Measurements from ENCODE around the gene DDIAS.

The DDIAS gene

GRCh38 chr11:82898241-82898640, 3.3 kb upstream of the DDIAS start:
- TF ChIP-seq, protein P1, sequence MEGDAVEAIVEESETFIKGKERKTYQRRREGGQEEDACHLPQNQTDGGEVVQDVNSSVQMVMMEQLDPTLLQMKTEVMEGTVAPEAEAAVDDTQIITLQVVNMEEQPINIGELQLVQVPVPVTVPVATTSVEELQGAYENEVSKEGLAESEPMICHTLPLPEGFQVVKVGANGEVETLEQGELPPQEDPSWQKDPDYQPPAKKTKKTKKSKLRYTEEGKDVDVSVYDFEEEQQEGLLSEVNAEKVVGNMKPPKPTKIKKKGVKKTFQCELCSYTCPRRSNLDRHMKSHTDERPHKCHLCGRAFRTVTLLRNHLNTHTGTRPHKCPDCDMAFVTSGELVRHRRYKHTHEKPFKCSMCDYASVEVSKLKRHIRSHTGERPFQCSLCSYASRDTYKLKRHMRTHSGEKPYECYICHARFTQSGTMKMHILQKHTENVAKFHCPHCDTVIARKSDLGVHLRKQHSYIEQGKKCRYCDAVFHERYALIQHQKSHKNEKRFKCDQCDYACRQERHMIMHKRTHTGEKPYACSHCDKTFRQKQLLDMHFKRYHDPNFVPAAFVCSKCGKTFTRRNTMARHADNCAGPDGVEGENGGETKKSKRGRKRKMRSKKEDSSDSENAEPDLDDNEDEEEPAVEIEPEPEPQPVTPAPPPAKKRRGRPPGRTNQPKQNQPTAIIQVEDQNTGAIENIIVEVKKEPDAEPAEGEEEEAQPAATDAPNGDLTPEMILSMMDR (IDR thresholded peaks at IDR 0.05; ENCODE audit: low read depth, low read length) = no peak
- DNase-seq (ENCODE audit: low read depth in 2 of 2) = no peak
- H3K4me3 ChIP-seq (replicated peaks in 1 of 2; ENCODE audit: low read depth in 2 of 2, low read length in 2 of 2) = no peak overlapping the region

DNA sequence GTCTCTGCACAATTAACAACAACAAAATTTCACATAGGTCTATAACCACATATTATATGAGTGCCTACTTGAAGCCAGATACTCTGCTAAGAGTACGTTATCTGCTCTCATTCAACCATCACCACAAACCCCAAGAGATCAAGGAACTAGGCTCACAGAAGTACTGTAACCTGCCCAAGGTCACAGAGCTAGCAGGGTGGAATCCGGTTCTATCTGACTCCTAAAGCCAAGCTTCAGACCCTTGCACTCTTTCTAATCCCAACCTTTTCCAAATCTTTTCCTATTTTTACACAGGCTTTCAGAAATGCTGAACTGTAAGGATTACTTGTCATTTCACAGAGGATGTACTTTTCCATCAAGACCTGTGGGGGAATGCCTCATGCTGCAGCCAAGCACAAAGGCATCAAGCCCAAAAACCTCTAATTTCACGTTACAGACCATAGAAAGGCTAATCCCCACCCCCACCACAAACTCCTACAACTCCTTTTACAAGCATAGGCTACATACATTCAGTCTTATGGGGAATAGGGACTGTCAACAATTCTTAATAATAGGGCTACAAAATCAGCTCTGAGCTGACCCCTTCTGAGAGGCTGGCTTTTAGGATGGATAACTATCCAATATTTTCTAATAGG, 2.2 kb upstream of the DDIAS start:
- peak overlapping the region; percentile 76 to 78 for H3K4me3 ChIP-seq (replicated peaks in 1 of 2; ENCODE audit: low read depth in 2 of 2, low read length in 2 of 2)
- DNase-seq (ENCODE audit: low read depth in 2 of 2) = no peak
- TF ChIP-seq, protein P1 (IDR thresholded peaks at IDR 0.05; ENCODE audit: low read depth, low read length) = no peak

DNA sequence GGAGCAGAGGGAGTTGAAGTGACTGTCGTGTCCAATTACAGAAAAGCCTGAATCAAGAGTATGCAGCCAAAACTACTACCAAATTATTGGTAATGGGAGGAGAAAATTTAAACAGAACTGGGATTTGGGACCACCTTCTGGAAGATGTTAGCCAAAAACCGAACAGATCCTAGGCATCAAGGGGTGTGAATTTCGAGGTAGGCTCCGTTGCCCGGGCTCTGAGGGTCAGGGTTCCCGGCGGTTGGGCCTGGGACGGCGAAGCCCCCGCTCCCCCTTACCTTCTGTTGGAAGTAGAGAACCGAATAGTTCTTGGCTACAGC, 1.6 kb upstream of the DDIAS start:
- TF ChIP-seq, protein P1 (IDR thresholded peaks at IDR 0.05; ENCODE audit: low read depth, low read length) = no peak
- H3K4me3 ChIP-seq (replicated peaks in 1 of 2; ENCODE audit: low read depth in 2 of 2, low read length in 2 of 2) = peak overlapping the region; percentile 76 to 78
- DNase-seq (ENCODE audit: low read depth in 2 of 2) = no peak

DNA sequence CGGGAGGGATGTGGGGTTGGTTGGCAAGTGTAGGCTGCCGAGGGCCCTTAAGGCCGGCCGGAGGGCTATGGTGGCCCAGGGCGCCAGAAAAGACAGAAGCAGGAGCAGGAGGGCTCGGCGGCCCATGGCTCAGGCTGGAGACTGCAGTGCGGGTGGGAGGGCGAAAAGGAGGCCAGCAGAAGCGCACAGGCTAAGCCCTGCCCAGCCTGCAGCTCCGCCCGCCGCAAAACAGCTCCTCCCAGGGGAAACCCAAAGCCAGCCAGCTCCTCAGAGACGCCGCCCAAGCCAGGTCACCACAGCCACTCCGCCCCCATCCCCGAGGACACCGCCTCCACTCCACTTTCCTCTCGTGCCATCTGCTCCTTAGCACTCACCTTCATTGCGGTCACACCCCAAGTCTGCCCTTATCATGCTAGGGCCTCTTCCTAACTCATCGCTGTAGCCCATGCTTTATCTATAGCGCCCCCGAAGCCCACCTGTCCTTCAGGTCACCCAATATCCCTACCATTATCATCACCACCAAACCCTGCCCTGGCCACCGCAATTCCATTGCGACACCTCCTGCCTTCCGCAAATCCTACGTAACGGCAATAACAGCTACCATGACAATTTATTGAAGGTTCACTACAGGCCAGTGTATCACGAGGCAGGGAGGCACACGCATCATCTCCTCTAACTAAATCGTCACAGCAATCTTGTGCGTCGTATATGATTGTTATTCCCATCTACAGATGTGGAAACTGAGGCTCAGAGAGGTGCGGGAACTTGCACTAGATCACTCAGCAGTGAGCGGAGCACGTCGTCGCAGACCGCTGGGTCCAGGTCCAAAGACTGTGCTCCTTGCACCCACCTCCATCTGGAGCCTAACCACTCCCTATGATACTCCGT, 1.0 kb upstream of the DDIAS start, which contains the start of gene PRCP:
PRCP (minus strand) TSS at position 154 of the 888 bp plus-strand sequence; CDS start at position 126, 28 bp downstream.
- DNase-seq (ENCODE audit: low read depth in 2 of 2) = peak; percentile 92
- TF ChIP-seq, protein P1 (IDR thresholded peaks at IDR 0.05; ENCODE audit: low read depth, low read length) = no peak
- H3K4me3 ChIP-seq (replicated peaks in 1 of 2; ENCODE audit: low read depth in 2 of 2, low read length in 2 of 2) = peak within 1 kb of the TSS; percentile 76 to 78

GRCh38 chr11:82901922-82902485, 468 bp downstream of the DDIAS start:
- peak overlapping the region; percentile 76 to 78 for H3K4me3 ChIP-seq (replicated peaks in 1 of 2; ENCODE audit: low read depth in 2 of 2, low read length in 2 of 2)
- TF ChIP-seq, protein P1 (IDR thresholded peaks at IDR 0.05; ENCODE audit: low read depth, low read length) = no peak
- no peak for DNase-seq (ENCODE audit: low read depth in 2 of 2)

DNA sequence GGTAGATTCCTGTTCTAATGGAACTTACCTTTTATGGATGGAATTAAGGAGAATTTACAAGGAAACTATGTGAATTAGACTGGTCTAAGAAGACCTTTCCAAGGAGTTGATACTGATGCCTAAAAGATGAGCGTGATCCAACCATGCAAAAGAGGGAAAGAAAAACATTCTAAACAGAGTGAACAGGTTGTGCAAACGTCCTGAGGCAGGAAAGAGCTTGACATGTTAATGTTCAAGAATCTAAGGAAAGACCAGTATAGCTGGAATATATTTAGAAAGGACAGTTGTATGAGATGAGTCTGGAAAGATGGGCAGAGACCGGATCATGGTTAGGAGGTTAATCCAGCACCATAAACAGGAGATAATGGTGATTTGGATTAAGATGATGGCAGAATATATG, 1.3 kb downstream of the DDIAS start:
- no peak overlapping the region for H3K4me3 ChIP-seq (replicated peaks in 1 of 2; ENCODE audit: low read depth in 2 of 2, low read length in 2 of 2)
- DNase-seq (ENCODE audit: low read depth in 2 of 2) = no peak
- TF ChIP-seq, protein P1 (IDR thresholded peaks at IDR 0.05; ENCODE audit: low read depth, low read length) = no peak

Data from cardiac fibroblast (primary cell).